Measurements from ENCODE around the gene RALGAPA1. TPM values are rescaled to one million over a fixed set of nuclear protein-coding genes. Genes with fewer than 3 reads are reported as not detected.

The RALGAPA1 gene
- total and polyA plus RNA-seq, 4 donors = 64.9 to 189 (median 86.1) TPM

- Histone ChIP-seq H3K36me3 (ENCODE audit: control insufficient read depth, insufficient read depth, low read length) (no peaks in the 10 kb centered on the region), H3K27me3 (ENCODE audit: control insufficient read depth, insufficient read depth, low read length) (peaks cover 15% of the 10 kb centered on the region), H3K9me3 (ENCODE audit: control insufficient read depth, insufficient read depth, low read length) (no peaks in the 10 kb centered on the region), H3K4me1 (ENCODE audit: control insufficient read depth, insufficient read depth, low read length) (peaks cover 9% of the 10 kb centered on the region), H3K4me3 (ENCODE audit: low read depth, low read length) (no peak overlapping the region), H3K27ac (ENCODE audit: low read depth, low read length) (no peak overlapping the region)
- no peak for DNase-seq (ENCODE audit: low read depth in 4 of 6, low spot score in 6 of 6)
- WGBS (ENCODE audit: insufficient coverage) = no CpG with 5 or more reads among the region's 2 CpGs
Observed at GRCh38 chr14:35539969-35540368, 269.1 kb downstream of the RALGAPA1 start.

DNA sequence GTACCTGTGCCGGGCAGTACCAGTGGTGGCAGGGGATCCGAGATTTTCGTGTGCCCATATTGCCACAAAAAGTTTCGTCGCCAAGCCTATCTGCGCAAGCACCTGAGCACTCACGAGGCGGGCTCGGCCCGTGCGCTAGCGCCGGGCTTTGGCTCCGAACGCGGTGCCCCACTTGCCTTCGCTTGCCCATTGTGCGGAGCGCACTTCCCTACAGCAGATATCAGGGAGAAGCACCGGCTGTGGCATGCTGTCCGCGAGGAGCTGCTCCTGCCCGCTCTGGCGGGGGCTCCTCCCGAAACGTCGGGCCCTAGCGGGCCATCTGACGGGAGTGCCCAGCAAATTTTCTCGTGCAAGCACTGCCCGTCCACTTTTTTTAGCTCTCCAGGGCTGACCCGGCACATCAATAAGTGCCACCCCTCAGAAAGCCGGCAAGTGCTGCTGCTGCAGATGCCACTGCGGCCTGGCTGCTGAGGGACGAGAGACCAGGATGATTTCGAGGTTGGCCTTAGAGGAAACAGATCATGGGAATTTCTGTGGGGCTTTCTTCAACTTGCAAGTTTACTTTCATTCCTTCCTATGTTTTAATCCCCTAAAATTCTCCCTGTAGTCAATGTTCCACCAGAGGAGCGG lies 273.5 kb downstream of the RALGAPA1 start:
- peak in 2 of 6 donors; percentile 16 to 39 for DNase-seq (ENCODE audit: low read depth in 4 of 6, low spot score in 6 of 6)
- H3K4me1 ChIP-seq (ENCODE audit: control insufficient read depth, insufficient read depth, low read length) = peaks cover 19% of the 10 kb centered on the region
- no peaks in the 10 kb centered on the region for H3K9me3 ChIP-seq (ENCODE audit: control insufficient read depth, insufficient read depth, low read length)
- 3% methylated on average over 34 of the region's 37 CpGs for whole genome bisulfite sequencing (ENCODE audit: insufficient coverage)
- H3K36me3 ChIP-seq (ENCODE audit: control insufficient read depth, insufficient read depth, low read length) = no peaks in the 10 kb centered on the region
- H3K27ac ChIP-seq (ENCODE audit: low read depth, low read length) = no peak overlapping the region
- H3K27me3 ChIP-seq (ENCODE audit: control insufficient read depth, insufficient read depth, low read length) = peaks cover 44% of the 10 kb centered on the region
- peak overlapping the region; percentile 39 for H3K4me3 ChIP-seq (ENCODE audit: low read depth, low read length)

- H3K9me3 ChIP-seq (ENCODE audit: control insufficient read depth, insufficient read depth, low read length) = no peaks in the 10 kb centered on the region
- WGBS (ENCODE audit: insufficient coverage) = under 1% methylated on average over 55 of the region's 55 CpGs
- peak in 3 of 6 donors; percentile 25 to 70 (median 33) for DNase-seq (ENCODE audit: low read depth in 4 of 6, low spot score in 6 of 6)
- H3K4me3 ChIP-seq (ENCODE audit: low read depth, low read length) = peak overlapping the region; percentile 39
- H3K27ac ChIP-seq (ENCODE audit: low read depth, low read length) = no peak overlapping the region
- peaks cover 19% of the 10 kb centered on the region for H3K4me1 ChIP-seq (ENCODE audit: control insufficient read depth, insufficient read depth, low read length)
- no peaks in the 10 kb centered on the region for H3K36me3 ChIP-seq (ENCODE audit: control insufficient read depth, insufficient read depth, low read length)
- H3K27me3 ChIP-seq (ENCODE audit: control insufficient read depth, insufficient read depth, low read length) = peaks cover 50% of the 10 kb centered on the region
Observed at GRCh38 chr14:35534873-35535482, 274.1 kb downstream of the RALGAPA1 start.

DNA sequence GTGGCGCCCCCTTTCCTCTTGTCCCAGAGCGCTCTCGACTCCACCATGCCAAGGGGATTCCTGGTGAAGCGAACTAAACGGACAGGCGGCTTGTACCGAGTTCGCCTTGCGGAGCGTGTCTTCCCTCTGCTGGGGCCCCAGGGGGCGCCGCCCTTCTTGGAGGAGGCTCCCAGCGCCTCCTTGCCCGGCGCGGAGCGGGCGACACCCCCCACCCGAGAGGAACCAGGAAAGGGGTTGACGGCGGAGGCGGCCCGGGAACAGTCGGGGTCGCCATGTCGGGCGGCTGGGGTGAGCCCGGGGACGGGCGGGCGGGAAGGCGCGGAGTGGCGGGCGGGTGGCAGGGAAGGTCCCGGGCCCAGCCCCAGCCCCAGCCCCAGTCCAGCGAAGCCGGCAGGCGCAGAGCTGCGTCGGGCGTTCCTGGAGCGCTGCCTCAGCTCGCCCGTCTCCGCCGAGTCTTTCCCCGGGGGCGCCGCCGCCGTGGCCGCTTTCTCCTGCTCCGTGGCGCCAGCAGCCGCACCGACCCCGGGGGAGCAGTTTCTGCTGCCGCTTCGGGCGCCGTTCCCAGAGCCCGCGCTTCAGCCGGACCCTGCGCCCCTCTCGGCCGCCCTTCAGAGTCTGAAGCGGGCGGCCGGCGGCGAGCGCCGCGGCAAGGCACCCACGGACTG lies 274.8 kb downstream of the RALGAPA1 start:
- under 1% methylated on average over 77 of the region's 77 CpGs for WGBS (ENCODE audit: insufficient coverage)
- Histone ChIP-seq H3K4me1 (ENCODE audit: control insufficient read depth, insufficient read depth, low read length) (peaks cover 19% of the 10 kb centered on the region), H3K9me3 (ENCODE audit: control insufficient read depth, insufficient read depth, low read length) (no peaks in the 10 kb centered on the region), H3K36me3 (ENCODE audit: control insufficient read depth, insufficient read depth, low read length) (no peaks in the 10 kb centered on the region), H3K27ac (ENCODE audit: low read depth, low read length) (no peak overlapping the region), H3K27me3 (ENCODE audit: control insufficient read depth, insufficient read depth, low read length) (peaks cover 52% of the 10 kb centered on the region), H3K4me3 (ENCODE audit: low read depth, low read length) (peak overlapping the region; percentile 39)
- DNase-seq (ENCODE audit: low read depth in 4 of 6, low spot score in 6 of 6) = peak in 2 of 6 donors; percentile 21 to 31

DNA sequence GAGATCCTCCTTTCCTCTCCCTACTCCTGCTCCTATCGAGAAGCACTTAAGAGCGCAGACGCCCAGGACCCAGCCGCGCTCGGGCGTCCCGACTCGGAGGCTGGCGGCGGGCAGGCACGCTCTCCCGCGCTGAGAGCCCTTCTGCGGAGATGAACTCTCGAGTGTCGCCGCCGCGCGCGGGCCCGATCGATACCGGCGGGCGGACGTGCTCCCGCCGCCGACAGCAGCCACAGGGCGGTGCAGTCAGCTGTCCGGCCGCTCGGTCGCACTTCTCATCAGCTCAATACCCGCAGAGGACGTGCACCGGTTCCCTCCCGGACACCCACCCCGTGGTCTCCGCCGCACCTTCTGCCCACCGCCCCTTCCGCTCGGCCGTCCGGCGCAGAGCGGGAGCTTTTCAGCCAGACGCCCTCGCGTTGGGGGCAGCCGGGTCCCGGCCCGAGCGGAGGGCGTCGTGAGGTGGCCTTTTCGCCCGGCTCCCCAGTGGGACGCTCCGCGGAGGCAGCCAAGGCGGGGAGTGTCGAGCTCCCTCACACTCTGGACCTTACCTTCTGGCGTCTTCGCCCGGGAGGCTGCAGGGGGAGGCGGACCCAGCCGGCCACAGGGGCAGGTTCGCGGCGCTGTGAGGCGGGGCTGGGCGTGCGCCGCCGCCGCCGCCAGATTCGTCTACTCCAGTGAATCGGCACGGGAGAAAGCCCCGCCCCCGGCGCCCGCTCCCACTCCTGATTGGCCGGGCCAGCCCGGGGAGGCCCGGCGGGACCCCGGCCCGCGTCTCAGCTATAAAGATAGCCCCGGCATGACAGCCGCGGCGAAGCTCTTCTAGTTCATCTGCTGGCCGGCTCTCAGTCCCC lies 275.5 kb downstream of the RALGAPA1 start, which contains the start of gene INSM2:
INSM2 (plus strand) TSS at position 808 of the 851 bp plus-strand sequence. CDS start 89 bp downstream, outside the sequence.
- Histone ChIP-seq H3K27ac (ENCODE audit: low read depth, low read length) (no peak within 1 kb of the TSS), H3K4me1 (ENCODE audit: control insufficient read depth, insufficient read depth, low read length) (peaks cover 19% of the 10 kb centered on the region), H3K27me3 (ENCODE audit: control insufficient read depth, insufficient read depth, low read length) (peaks cover 57% of the 10 kb centered on the region), H3K9me3 (ENCODE audit: control insufficient read depth, insufficient read depth, low read length) (no peaks in the 10 kb centered on the region), H3K4me3 (ENCODE audit: low read depth, low read length) (peak within 1 kb of the TSS; percentile 39), H3K36me3 (ENCODE audit: control insufficient read depth, insufficient read depth, low read length) (no peaks in the 10 kb centered on the region)
- WGBS (ENCODE audit: insufficient coverage) = under 1% methylated on average over 100 of the region's 100 CpGs
- peak in 5 of 6 donors; percentile 29 to 92 (median 64) for DNase-seq (ENCODE audit: low read depth in 4 of 6, low spot score in 6 of 6)

DNA sequence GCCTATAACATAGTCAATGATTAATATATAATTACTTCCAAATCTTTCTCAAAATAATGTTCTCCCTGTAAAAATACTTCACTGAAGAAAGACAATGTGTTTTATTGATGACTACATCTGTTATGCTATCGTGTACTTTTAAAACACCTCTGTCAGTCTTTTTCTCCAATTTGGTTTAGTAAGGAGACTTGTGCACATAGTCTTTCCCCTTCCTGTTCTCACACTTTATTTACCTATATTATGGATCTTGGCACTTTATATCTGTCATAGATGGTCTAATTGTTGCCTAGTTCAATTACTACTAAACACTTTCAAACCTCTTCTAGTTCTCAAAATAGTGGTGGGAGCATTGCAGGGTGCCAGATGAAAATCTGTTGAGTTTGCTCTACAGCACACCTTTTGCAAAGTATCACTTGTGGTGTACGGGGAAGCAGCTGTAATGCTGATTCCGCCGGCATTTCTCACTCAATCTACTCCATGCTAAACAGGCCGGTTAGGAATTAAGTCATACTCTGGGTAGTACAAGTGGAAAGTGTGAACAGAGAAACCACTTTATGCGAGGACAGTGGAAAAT lies 276.2 kb downstream of the RALGAPA1 start:
- Histone ChIP-seq H3K27me3 (ENCODE audit: control insufficient read depth, insufficient read depth, low read length) (peaks cover 57% of the 10 kb centered on the region), H3K27ac (ENCODE audit: low read depth, low read length) (no peak overlapping the region), H3K9me3 (ENCODE audit: control insufficient read depth, insufficient read depth, low read length) (no peaks in the 10 kb centered on the region), H3K4me3 (ENCODE audit: low read depth, low read length) (peak overlapping the region; percentile 24), H3K36me3 (ENCODE audit: control insufficient read depth, insufficient read depth, low read length) (no peaks in the 10 kb centered on the region), H3K4me1 (ENCODE audit: control insufficient read depth, insufficient read depth, low read length) (peaks cover 19% of the 10 kb centered on the region)
- no peak for DNase-seq (ENCODE audit: low read depth in 4 of 6, low spot score in 6 of 6)
- 8% methylated on average over 2 of the region's 6 CpGs for WGBS (ENCODE audit: insufficient coverage)

- no peak overlapping the region for H3K4me3 ChIP-seq (ENCODE audit: low read depth, low read length)
- no CpG with 5 or more reads among the region's 1 CpG for WGBS (ENCODE audit: insufficient coverage)
Observed at GRCh38 chr14:35531960-35532747, 276.9 kb downstream of the RALGAPA1 start.

GRCh38 chr14:35526962-35527361 lies 282.1 kb downstream of the RALGAPA1 start:
- Histone ChIP-seq H3K27me3 (ENCODE audit: control insufficient read depth, insufficient read depth, low read length) (peaks cover 24% of the 10 kb centered on the region), H3K4me1 (ENCODE audit: control insufficient read depth, insufficient read depth, low read length) (no peaks in the 10 kb centered on the region), H3K4me3 (ENCODE audit: low read depth, low read length) (no peak overlapping the region), H3K36me3 (ENCODE audit: control insufficient read depth, insufficient read depth, low read length) (no peaks in the 10 kb centered on the region), H3K27ac (ENCODE audit: low read depth, low read length) (no peak overlapping the region), H3K9me3 (ENCODE audit: control insufficient read depth, insufficient read depth, low read length) (peaks cover 1% of the 10 kb centered on the region)
- DNase-seq (ENCODE audit: low read depth in 4 of 6, low spot score in 6 of 6) = no peak
- no CpG with 5 or more reads among the region's 2 CpGs for WGBS (ENCODE audit: insufficient coverage)

More at GRCh38 chr14:35531960-35532747, 276.9 kb downstream of the RALGAPA1 start:
- H3K27me3 ChIP-seq (ENCODE audit: control insufficient read depth, insufficient read depth, low read length) = peaks cover 57% of the 10 kb centered on the region
- H3K4me1 ChIP-seq (ENCODE audit: control insufficient read depth, insufficient read depth, low read length) = peaks cover 19% of the 10 kb centered on the region
- no peaks in the 10 kb centered on the region for H3K36me3 ChIP-seq (ENCODE audit: control insufficient read depth, insufficient read depth, low read length)
- DNase-seq (ENCODE audit: low read depth in 4 of 6, low spot score in 6 of 6) = no peak
- no peaks in the 10 kb centered on the region for H3K9me3 ChIP-seq (ENCODE audit: control insufficient read depth, insufficient read depth, low read length)
- no peak overlapping the region for H3K27ac ChIP-seq (ENCODE audit: low read depth, low read length)
